NB4 (cell line): ENCODE measurements around the gene FOXA2.

ENCODE experiments used
- TF ChIP-seq, protein P1 (sequence below): IDR thresholded peaks from one replicate; pipeline ENCODE4 v1.5.1; 2012; ENCODE audit warnings: low read depth, low read length
- TF ChIP-seq, protein P2 (sequence below): IDR thresholded peaks from 2 replicates; pipeline ENCODE4 v1.6.1; 2011; ENCODE audit warnings: low read depth, low read length

DNA sequence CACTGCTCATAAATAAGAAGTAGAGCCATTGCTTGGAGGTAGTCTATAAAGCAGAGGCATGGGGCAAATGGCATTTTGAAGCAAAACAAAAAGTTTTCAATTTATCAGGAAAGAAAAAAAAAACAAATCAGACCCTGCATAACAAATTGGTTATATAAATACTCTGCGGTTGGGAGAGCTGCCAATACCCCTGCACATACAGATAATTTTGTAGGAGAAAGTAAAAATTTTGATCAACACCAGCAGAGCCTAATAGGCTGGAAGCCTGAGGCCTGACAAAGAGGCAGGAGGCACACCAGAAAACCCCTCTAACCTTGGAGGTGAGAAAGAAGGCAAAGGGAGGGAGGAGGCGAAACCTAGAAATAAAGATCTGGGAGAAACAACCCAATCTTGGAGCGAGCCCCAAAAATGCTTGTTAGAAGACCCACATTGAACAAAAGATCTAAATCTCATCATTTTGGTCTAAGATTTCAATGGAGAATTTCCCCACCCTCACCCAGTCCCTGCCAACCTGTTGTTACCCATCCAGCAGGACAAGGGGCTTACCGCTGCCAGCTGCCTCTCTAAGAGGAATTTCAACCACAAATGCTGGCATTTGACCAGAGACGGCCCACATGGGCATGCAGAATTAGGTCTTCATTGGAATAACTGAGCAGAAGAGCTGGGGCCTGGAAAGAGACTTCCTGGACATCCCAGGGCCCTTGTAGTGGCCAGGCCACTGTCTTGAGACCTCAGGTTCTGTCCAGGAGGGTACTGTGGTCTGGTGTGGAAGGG, 28.4 kb downstream of the FOXA2 start:
- TF ChIP-seq, protein P1, sequence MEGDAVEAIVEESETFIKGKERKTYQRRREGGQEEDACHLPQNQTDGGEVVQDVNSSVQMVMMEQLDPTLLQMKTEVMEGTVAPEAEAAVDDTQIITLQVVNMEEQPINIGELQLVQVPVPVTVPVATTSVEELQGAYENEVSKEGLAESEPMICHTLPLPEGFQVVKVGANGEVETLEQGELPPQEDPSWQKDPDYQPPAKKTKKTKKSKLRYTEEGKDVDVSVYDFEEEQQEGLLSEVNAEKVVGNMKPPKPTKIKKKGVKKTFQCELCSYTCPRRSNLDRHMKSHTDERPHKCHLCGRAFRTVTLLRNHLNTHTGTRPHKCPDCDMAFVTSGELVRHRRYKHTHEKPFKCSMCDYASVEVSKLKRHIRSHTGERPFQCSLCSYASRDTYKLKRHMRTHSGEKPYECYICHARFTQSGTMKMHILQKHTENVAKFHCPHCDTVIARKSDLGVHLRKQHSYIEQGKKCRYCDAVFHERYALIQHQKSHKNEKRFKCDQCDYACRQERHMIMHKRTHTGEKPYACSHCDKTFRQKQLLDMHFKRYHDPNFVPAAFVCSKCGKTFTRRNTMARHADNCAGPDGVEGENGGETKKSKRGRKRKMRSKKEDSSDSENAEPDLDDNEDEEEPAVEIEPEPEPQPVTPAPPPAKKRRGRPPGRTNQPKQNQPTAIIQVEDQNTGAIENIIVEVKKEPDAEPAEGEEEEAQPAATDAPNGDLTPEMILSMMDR: no peak
- TF ChIP-seq, protein P2, sequence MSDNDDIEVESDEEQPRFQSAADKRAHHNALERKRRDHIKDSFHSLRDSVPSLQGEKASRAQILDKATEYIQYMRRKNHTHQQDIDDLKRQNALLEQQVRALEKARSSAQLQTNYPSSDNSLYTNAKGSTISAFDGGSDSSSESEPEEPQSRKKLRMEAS: no peak
